Measurements from ENCODE around the gene PRR5. TPM values are rescaled to one million over a fixed set of nuclear protein-coding genes. Genes with fewer than 3 reads are reported as not detected.

Gene PRR5
- polyA plus RNA-seq, 1 of the 3 experiments (the other 2 are of a cell fraction): 1.3 TPM

- ChIA-PET POLR2A (no interaction called here), CTCF (interaction anchor here (2.6 to 41.0 kb wide), 2 partner anchors 8 to 39 kb away, joined by 17 to 642 read pairs; no protein-coding TSS in a partner anchor)
- no peak overlapping the region for H3K4me2 ChIP-seq
- H3F3A ChIP-seq (replicated peaks; ENCODE audit: insufficient read depth): no peaks in the 10 kb centered on the region
- no peak overlapping the region for H2AFZ ChIP-seq (ENCODE audit: low read depth)
- no peaks in the 10 kb centered on the region; a peak in 1 of 4 replicates for H3K4me1 ChIP-seq (ENCODE audit: control insufficient read depth in 1 of 2, insufficient read depth in 2 of 2, low read depth in 1 of 2, low read length in 1 of 2)
- TF ChIP-seq FOSL2 (IDR thresholded peaks at IDR 0.05; ENCODE audit: borderline replicate concordance, low read depth) (no peak), PBX3 (IDR thresholded peaks at IDR 0.05) (no peak), TEAD4 (IDR thresholded peaks at IDR 0.05; ENCODE audit: borderline replicate concordance, insufficient read depth) (no peak), TAF1 (IDR thresholded peaks at IDR 0.05; ENCODE audit: borderline replicate concordance, low read depth, low read length) (no peak), NRF1 (IDR thresholded peaks at IDR 0.05; ENCODE audit: low read depth, low read length) (no peak), POLR2AphosphoS5 (IDR thresholded peaks at IDR 0.05; ENCODE audit: low read depth, low read length) (no peak), GABPA (IDR thresholded peaks at IDR 0.05; ENCODE audit: low read depth) (no peak), GATA2 (CRISPR knock-in tag; IDR thresholded peaks at IDR 0.05) (no peak), RCOR1 (IDR thresholded peaks at IDR 0.05; ENCODE audit: low read length) (no peak), ELF1 (IDR thresholded peaks at IDR 0.05) (no peak), MEF2A (IDR thresholded peaks at IDR 0.05; ENCODE audit: borderline replicate concordance, low read depth) (no peak), FOXJ3 (CRISPR knock-in tag; IDR thresholded peaks at IDR 0.05) (no peak), NFIC (IDR thresholded peaks at IDR 0.05; ENCODE audit: borderline replicate concordance) (no peak), RAD21 (IDR thresholded peaks at IDR 0.05; ENCODE audit: low read length) (no peak)
- 78% methylated on average over 4 of the region's 4 CpGs for WGBS (ENCODE audit: low lambda C conversion rate)
- H3K4me3 ChIP-seq (ENCODE audit: low read depth in 2 of 2, low read length in 1 of 2): no peak overlapping the region
- no peaks in the 10 kb centered on the region for H3K9me3 ChIP-seq
- DNase-seq: no peak
- no peaks in the 10 kb centered on the region for H4K20me1 ChIP-seq (ENCODE audit: insufficient read depth)
- H3K79me2 ChIP-seq (ENCODE audit: insufficient read depth): no peaks in the 10 kb centered on the region
- H3K36me3 ChIP-seq (replicated peaks in 1 of 2; ENCODE audit: control insufficient read depth in 1 of 2, insufficient read depth in 2 of 2, low read length in 1 of 2): no peaks in the 10 kb centered on the region
- no peaks in the 10 kb centered on the region for H3K27me3 ChIP-seq (ENCODE audit: insufficient read depth)
- no peak overlapping the region for H3K9ac ChIP-seq
- H3K27ac ChIP-seq (ENCODE audit: low read depth in 2 of 2, low read length in 1 of 2): no peak overlapping the region
- H3K9me2 ChIP-seq: no peaks in the 10 kb centered on the region
These were observed 8.9 kb upstream of the PRR5 start for GRCh38 chr22:44693145-44693544.

- no peak overlapping the region for H3K4me2 ChIP-seq
- POLR2A ChIA-PET: no interaction called here
- H3K27ac ChIP-seq (ENCODE audit: low read depth in 2 of 2, low read length in 1 of 2): no peak overlapping the region
- H3K9me3 ChIP-seq: no peaks in the 10 kb centered on the region
- H4K20me1 ChIP-seq (ENCODE audit: insufficient read depth): no peaks in the 10 kb centered on the region
- H3K4me3 ChIP-seq (ENCODE audit: low read depth in 2 of 2, low read length in 1 of 2): no peak overlapping the region
- DNase-seq: no peak
- no peaks in the 10 kb centered on the region for H3K79me2 ChIP-seq (ENCODE audit: insufficient read depth)
- no peaks in the 10 kb centered on the region; a peak in 1 of 4 replicates for H3K4me1 ChIP-seq (ENCODE audit: control insufficient read depth in 1 of 2, insufficient read depth in 2 of 2, low read depth in 1 of 2, low read length in 1 of 2)
- no peaks in the 10 kb centered on the region for H3K9me2 ChIP-seq
- H3K27me3 ChIP-seq (ENCODE audit: insufficient read depth): no peaks in the 10 kb centered on the region
- no peak overlapping the region for H3K9ac ChIP-seq
- no peaks in the 10 kb centered on the region for H3F3A ChIP-seq (replicated peaks; ENCODE audit: insufficient read depth)
- H2AFZ ChIP-seq (ENCODE audit: low read depth): no peak overlapping the region
- CTCF ChIA-PET: interaction anchor here (2.6 to 41.0 kb wide), 2 partner anchors 9 to 39 kb away, joined by 17 to 642 read pairs; no protein-coding TSS in a partner anchor
- no peaks in the 10 kb centered on the region for H3K36me3 ChIP-seq (replicated peaks in 1 of 2; ENCODE audit: control insufficient read depth in 1 of 2, insufficient read depth in 2 of 2, low read length in 1 of 2)
- 78% methylated on average over 9 of the region's 9 CpGs for WGBS (ENCODE audit: low lambda C conversion rate)
- TF ChIP-seq EZH2phosphoT487 (IDR thresholded peaks at IDR 0.05; ENCODE audit: borderline replicate concordance, low read depth) (no peak), REST (IDR thresholded peaks at IDR 0.05; ENCODE audit: low read depth, low read length) (no peak), NFIC (IDR thresholded peaks at IDR 0.05; ENCODE audit: borderline replicate concordance) (no peak), USF1 (IDR thresholded peaks at IDR 0.05; ENCODE audit: borderline replicate concordance, low read depth) (no peak), GATA2 (CRISPR knock-in tag; IDR thresholded peaks at IDR 0.05) (no peak), NRF1 (IDR thresholded peaks at IDR 0.05; ENCODE audit: low read depth, low read length) (no peak), PBX3 (IDR thresholded peaks at IDR 0.05) (no peak), USF2 (IDR thresholded peaks at IDR 0.05; ENCODE audit: borderline replicate concordance, low read depth, low read length) (no peak), MAX (IDR thresholded peaks at IDR 0.05; ENCODE audit: low read depth) (no peak), TEAD4 (IDR thresholded peaks at IDR 0.05; ENCODE audit: borderline replicate concordance, insufficient read depth) (no peak)
These were observed 8.2 kb upstream of the PRR5 start for GRCh38 chr22:44693756-44694155.
